ENCODE measurements around the gene UGT1A4. TPM values are rescaled to one million over a fixed set of nuclear protein-coding genes. Genes with fewer than 3 reads are reported as not detected.

UGT1A4 gene
- polyA plus RNA-seq (2014; cell fraction: cytosol; rRNA removed), result not detected in 2 replicates
- not detected in 2 replicates for polyA plus RNA-seq (2014; cell fraction: nucleus; rRNA removed)

- DNase-seq (ENCODE audit: low spot score), result no peak
Observed at GRCh38 chr2:233718552-233718951, at the start of gene UGT1A4. Gene UGT1A4 (plus strand): TSS chr2:233718736. CDS start chr2:233718821, 85 bp downstream.

GRCh38 chr2:233671290-233672161 is 47.0 kb upstream of the UGT1A4 start, which contains the start of gene UGT1A9:
Gene UGT1A9 (plus strand): TSS chr2:233671898. CDS start chr2:233671935, 37 bp downstream.
- DNase-seq (ENCODE audit: low spot score), result no peak

- no peak for DNase-seq (ENCODE audit: low spot score)
Observed at GRCh38 chr2:233672886-233673285, 45.6 kb upstream of the UGT1A4 start.

GRCh38 chr2:233673896-233674295 is 44.6 kb upstream of the UGT1A4 start:
- DNase-seq (ENCODE audit: low spot score), result no peak

- DNase-seq (ENCODE audit: low spot score), result no peak
Observed at GRCh38 chr2:233674314-233674713, 44.2 kb upstream of the UGT1A4 start.

GRCh38 chr2:233674995-233675394 is 43.5 kb upstream of the UGT1A4 start:
- DNase-seq (ENCODE audit: low spot score), result peak; percentile 36

- no peak for DNase-seq (ENCODE audit: low spot score)
Observed at GRCh38 chr2:233676046-233676445, 42.5 kb upstream of the UGT1A4 start.

GRCh38 chr2:233679196-233679595 is 39.3 kb upstream of the UGT1A4 start:
- DNase-seq (ENCODE audit: low spot score), result no peak

GRCh38 chr2:233680361-233681045 is 38.0 kb upstream of the UGT1A4 start:
- DNase-seq (ENCODE audit: low spot score), result no peak

GRCh38 chr2:233681521-233682099 is 36.9 kb upstream of the UGT1A4 start, which contains the start of gene UGT1A7:
Gene UGT1A7 (plus strand): TSS chr2:233681901. CDS start chr2:233681938, 37 bp downstream.
- no peak for DNase-seq (ENCODE audit: low spot score)

- DNase-seq (ENCODE audit: low spot score), result no peak
Observed at GRCh38 chr2:233684640-233685039, 33.9 kb upstream of the UGT1A4 start.

- no peak for DNase-seq (ENCODE audit: low spot score)
Observed at GRCh38 chr2:233686928-233687327, 31.6 kb upstream of the UGT1A4 start.

- no peak for DNase-seq (ENCODE audit: low spot score)
Observed at GRCh38 chr2:233688341-233688740, 30.2 kb upstream of the UGT1A4 start.

- DNase-seq (ENCODE audit: low spot score), result no peak
Observed at GRCh38 chr2:233689031-233689430, 29.5 kb upstream of the UGT1A4 start.

GRCh38 chr2:233689501-233689900 is 29.0 kb upstream of the UGT1A4 start:
- DNase-seq (ENCODE audit: low spot score), result no peak

GRCh38 chr2:233690444-233690843 is 28.1 kb upstream of the UGT1A4 start:
- no peak for DNase-seq (ENCODE audit: low spot score)

- no peak for DNase-seq (ENCODE audit: low spot score)
Observed at GRCh38 chr2:233691443-233692433, 26.8 kb upstream of the UGT1A4 start.

GRCh38 chr2:233692648-233693047 is 25.9 kb upstream of the UGT1A4 start, which contains the start of gene UGT1A6:
Gene UGT1A6 (plus strand): TSS chr2:233692890. CDS start chr2:233693005, 115 bp downstream.
- DNase-seq (ENCODE audit: low spot score), result no peak

GRCh38 chr2:233693963-233694362 is 24.6 kb upstream of the UGT1A4 start:
- no peak for DNase-seq (ENCODE audit: low spot score)

- DNase-seq (ENCODE audit: low spot score), result no peak
Observed at GRCh38 chr2:233698740-233699139, 19.8 kb upstream of the UGT1A4 start.

Data from SK-N-DZ (cell line).